Retinal pigment epithelial cell (primary cell): ENCODE results near the gene SPEM1.

Source experiments
- DNase-seq: peaks from one replicate; pipeline ENCODE4 v3.0.0-alpha.2; 2010; ENCODE audit warnings: low read depth
- H3K4me3 ChIP-seq: 2 replicates; pipeline ENCODE4 v1.5.1; 2011; ENCODE audit warnings: mild to moderate bottlenecking, low read length, control low read depth, moderate library complexity
- TF ChIP-seq, protein P1 (sequence below): conservative IDR thresholded peaks from 2 replicates; pipeline ENCODE4 v1.5.1; 2011; ENCODE audit warnings: low read depth, low read length, control low read depth, inconsistent platforms

Gene SPEM1

DNA sequence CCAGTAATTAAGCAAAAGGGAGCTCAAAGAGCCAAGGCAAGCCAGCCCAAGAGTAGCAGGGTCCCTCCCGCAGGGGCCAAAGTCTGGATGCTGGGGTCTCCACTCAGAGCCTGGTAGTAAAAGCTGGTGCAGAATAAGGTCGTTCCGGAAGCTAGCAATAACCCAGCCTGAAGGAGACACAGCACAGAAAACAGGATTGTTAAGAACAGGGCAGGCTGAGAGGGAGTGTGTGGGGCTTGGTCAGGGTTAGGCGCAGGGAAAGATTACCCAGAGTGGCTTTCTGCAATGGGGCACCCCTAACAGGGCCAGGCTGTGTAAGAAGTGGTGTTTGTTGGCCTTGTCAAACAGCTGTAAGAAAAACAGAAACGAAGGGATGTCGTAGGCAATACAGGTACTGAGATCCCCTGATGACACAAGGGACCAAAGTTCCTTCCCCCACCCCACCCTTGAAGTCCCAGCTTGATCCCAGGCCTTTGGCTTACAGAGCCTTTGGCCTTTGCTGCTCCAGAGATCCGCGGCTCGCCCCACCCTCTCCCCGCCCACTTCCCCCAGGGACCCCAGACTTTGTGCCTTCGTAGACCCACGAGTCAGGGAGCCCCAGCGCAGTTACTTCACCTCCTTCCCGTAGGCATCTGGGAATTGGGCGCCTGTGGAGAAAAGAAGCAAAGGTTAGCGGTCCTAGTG, 16.9 kb upstream of the SPEM1 start:
- DNase-seq, result no peak
- peak overlapping the region; percentile 77 for H3K4me3 ChIP-seq
- TF ChIP-seq, protein P1, sequence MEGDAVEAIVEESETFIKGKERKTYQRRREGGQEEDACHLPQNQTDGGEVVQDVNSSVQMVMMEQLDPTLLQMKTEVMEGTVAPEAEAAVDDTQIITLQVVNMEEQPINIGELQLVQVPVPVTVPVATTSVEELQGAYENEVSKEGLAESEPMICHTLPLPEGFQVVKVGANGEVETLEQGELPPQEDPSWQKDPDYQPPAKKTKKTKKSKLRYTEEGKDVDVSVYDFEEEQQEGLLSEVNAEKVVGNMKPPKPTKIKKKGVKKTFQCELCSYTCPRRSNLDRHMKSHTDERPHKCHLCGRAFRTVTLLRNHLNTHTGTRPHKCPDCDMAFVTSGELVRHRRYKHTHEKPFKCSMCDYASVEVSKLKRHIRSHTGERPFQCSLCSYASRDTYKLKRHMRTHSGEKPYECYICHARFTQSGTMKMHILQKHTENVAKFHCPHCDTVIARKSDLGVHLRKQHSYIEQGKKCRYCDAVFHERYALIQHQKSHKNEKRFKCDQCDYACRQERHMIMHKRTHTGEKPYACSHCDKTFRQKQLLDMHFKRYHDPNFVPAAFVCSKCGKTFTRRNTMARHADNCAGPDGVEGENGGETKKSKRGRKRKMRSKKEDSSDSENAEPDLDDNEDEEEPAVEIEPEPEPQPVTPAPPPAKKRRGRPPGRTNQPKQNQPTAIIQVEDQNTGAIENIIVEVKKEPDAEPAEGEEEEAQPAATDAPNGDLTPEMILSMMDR, result no peak

DNA sequence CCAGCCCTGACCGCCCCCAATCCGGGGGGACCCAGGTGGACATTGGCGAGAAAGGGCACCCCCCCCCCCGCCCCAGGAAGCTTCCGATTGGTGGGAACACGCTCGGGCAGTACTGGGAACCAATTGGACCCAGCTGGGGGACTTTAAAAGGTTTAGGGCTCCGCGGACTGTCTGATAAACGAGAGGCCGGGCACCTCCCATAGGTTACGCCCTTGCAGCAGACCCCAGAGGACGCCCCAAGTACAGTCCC, 16.5 kb upstream of the SPEM1 start:
- no peak for DNase-seq
- TF ChIP-seq, protein P1, result no peak
- peak overlapping the region; percentile 77 for H3K4me3 ChIP-seq

DNA sequence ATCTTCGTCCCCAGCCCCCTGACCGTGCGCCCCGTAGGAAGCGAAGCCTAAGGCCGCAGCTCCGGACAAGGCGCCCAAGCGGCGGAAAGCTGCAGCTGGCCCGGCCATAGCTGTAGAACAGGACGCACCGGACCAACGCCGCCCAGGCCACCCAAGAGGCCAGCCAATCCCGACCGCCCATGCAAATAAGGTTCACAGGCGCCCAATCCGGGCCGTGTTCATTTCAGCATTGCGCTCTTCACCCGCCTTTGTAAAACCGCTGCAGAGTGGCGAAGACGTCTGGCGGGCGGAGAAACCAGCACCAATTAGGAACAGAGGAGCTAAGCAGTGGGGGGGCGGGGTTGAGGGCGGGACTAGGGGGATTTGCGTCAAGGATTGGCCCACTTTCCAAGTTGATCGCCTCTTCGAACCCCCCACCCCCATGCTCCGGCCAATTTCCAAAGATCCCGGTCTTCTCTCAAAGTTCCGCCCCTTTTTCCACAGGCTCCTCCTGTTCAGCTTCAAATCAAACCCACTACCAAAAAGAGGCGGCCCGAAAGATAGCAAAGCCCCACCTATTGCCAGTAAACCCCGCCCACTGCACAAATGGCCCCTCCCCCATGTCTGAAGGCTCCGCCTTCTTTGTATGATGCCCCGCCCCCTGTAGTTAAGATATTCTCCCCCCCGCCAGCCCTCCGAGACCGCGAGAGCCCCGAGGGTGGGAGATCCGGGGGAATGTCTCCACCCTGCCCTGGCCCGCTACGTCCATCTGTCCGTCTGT, 16.0 kb upstream of the SPEM1 start, which contains the start of gene TMEM256:
Gene TMEM256 (minus strand): TSS at position 121 of the 760 bp plus-strand sequence. CDS start 13 bp downstream, at position 108.
- peak; percentile 98 for DNase-seq
- TF ChIP-seq, protein P1, result no peak
- H3K4me3 ChIP-seq, result peak within 1 kb of the TSS; percentile 77

DNA sequence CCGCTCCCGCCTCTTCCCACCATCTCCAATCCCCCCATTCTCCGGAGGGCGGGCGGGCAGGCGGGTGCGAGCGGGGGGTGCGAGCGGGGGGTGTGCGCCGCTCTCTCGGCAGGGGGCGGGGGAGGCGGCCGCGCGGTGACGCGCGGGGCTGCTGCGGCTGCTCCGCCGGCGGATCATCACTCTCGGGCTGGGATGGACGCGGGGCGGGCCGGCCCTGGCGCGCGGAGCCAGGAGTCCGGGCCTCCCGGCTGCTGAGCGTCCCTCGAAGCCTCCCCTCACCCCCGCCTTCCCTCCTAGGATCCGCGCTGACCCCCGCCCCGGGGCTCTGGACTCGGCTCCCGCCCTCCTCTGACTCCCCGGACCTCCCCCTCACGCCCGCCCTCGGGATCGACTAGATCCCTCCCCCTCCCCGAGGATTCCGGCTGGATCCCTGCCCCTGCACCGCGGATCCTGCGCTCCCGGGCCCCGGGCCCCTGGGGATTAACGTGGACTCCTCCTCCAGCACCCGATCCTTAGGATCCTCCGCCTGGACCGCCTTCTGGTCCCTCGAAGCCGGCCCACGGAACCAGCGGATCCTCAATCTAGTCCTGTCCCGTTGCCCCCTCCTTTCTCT, 15.3 kb upstream of the SPEM1 start:
- peak overlapping the region; percentile 49 for H3K4me3 ChIP-seq
- no peak for DNase-seq
- TF ChIP-seq, protein P1, result no peak

DNA sequence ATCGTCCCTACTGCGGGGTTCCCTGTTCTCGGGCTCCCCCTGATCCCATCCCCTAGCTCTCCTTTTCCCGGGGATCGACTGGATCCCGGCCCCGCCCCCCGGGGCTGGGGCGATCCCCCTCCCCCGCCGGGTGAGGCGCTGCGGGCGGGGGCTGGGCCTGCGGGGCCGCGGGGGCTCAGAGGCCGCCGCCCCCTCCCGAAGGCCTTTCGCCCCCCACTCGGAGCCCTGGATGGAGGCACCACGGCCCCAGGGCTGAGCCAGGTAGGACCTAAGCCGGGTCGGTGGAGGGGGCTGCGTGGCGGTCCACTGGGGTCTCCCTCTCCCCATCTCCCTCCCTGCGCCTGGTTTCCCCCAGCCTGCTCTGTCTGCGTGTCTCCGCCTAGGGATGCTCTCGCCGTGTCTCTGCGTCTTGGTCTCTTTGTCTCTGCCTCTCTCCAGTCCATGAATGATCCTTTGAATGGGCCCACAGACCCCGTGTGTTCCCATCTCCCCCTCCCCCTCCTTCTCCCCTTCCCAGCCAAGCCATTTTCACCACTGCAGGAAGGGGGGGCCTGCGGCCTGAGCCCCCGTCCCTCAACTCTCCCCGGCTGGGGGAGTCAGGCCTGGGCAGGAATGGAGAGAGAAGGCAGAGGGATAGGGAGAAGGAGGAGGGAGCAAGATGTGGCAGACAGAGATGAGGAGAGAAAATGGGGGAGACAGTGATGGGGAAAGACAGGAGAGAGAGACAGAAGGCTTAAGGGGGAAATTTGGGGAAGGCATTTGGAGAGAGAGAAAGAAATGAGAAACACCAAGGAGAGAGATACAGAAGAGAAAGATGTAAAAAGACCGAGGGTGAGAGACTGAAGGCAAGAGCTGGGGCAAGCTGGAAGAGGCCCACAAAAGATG, 14.5 kb upstream of the SPEM1 start:
- DNase-seq, result no peak
- TF ChIP-seq, protein P1, result no peak
- H3K4me3 ChIP-seq, result peak overlapping the region; percentile 49

DNA sequence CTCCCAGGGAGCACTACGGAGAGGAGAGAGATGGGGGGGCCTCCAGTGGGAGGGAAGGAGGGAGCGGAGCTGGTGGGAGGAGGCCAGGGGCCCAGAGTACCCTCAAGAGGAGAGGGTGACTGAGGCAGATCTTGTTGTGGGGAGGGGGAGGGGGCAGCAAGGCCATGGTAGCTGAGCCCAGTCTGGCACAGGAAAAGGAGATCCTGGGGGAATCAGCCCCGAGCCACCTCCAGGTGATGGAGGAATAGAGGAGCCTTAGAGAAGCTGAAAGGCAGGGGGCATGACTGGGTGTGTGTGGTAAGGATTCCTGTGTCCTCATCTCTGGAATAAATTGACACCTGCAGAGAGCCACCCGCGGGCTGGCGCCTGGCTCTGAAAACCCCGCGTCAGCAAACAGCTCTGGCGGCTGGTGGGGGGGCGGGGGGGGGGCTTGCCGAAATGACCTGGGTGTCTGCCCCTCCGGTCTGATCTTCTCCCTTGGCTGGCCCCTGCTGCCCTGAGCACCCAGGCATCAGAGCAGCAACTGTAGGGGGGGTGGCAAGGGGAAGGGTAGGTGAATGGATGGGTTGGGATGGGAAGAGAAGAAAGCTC, 13.8 kb upstream of the SPEM1 start:
- DNase-seq, result no peak
- no peak overlapping the region for H3K4me3 ChIP-seq

More for the DNA sequence above, 13.8 kb upstream of the SPEM1 start:
- TF ChIP-seq, protein P1, result no peak
